Neural crest cell (in vitro differentiated cells): Measurements from ENCODE around the gene REEP6. TPM values are rescaled to one million over a fixed set of nuclear protein-coding genes. Genes with fewer than 3 reads are reported as not detected.
"Not testable (repeated sequence)": the region's sequence is repeated elsewhere in the genome, so short reads cannot be mapped to it uniquely, and the experiment has no call there.

Source experiments
- DNase-seq: peaks from one replicate; pipeline ENCODE4 v3.0.0; 2021; ENCODE audit warnings: low read depth, mixed read lengths, low spot score
- H3K27ac Mint-ChIP-seq: one replicate; pipeline ENCODE4 v1.8.0; 2021; ENCODE audit warnings: mild to moderate bottlenecking, mixed read lengths; ENCODE audit not compliant: unreplicated experiment
- H3K27me3 Mint-ChIP-seq: 2 replicates; pipeline ENCODE4 v1.8.0; 2021; ENCODE audit warnings: low read depth, mild to moderate bottlenecking, mixed read lengths
- H3K36me3 Mint-ChIP-seq: 2 replicates; pipeline ENCODE4 v1.8.0; 2021; ENCODE audit warnings: low read depth, mild to moderate bottlenecking, mixed read lengths
- H3K4me1 Mint-ChIP-seq: 2 replicates; pipeline ENCODE4 v1.8.0; 2021; ENCODE audit warnings: mixed read lengths
- H3K4me3 Mint-ChIP-seq: one replicate; pipeline ENCODE4 v1.8.0; 2021; ENCODE audit warnings: mild to moderate bottlenecking, mixed read lengths
- H3K9me3 Mint-ChIP-seq: 2 replicates; pipeline ENCODE4 v1.8.0; 2021; ENCODE audit warnings: mixed read lengths
- CTCF ChIP-seq: fragments of 200-600 bp; sonication (generic); conservative IDR thresholded peaks from 2 replicates; pipeline ENCODE4 v1.5.0; 2021; ENCODE audit warnings: antibody characterized with exemption, mild to moderate bottlenecking
- total RNA-seq: library from RNA; stranded (reverse); gene quantifications from 2 replicates; pipeline ENCODE4 v1.2.1, GENCODE V29; 2021

REEP6 gene
- total RNA-seq, 1 donor from 2014 or later = 8.2 TPM

GRCh38 chr19:1538978-1539377 is 48.0 kb downstream of the REEP6 start:
- Mint-ChIP-seq H3K4me1 (no peaks in the 10 kb centered on the region), H3K36me3 (no peaks in the 10 kb centered on the region), H3K4me3 (no peak overlapping the region), H3K27me3 (peaks cover 18% of the 10 kb centered on the region), H3K9me3 (no peaks in the 10 kb centered on the region), H3K27ac (no peak overlapping the region)
- TF ChIP-seq CTCF = no peak
- DNase-seq = no peak

- H3K4me1 Mint-ChIP-seq, H3K36me3 Mint-ChIP-seq, H3K4me3 Mint-ChIP-seq, H3K9me3 Mint-ChIP-seq, DNase-seq, H3K27ac Mint-ChIP-seq: not testable (repeated sequence)
- peaks cover 21% of the 10 kb centered on the region for H3K27me3 Mint-ChIP-seq
Observed at GRCh38 chr19:1539749-1540148, 48.8 kb downstream of the REEP6 start.

GRCh38 chr19:1540365-1540925 is 49.5 kb downstream of the REEP6 start:
- Mint-ChIP-seq H3K4me3 (no peak overlapping the region), H3K27me3 (peaks cover 22% of the 10 kb centered on the region), H3K9me3 (no peaks in the 10 kb centered on the region), H3K27ac (no peak overlapping the region), H3K4me1 (no peaks in the 10 kb centered on the region), H3K36me3 (no peaks in the 10 kb centered on the region)
- DNase-seq = no peak
- TF ChIP-seq CTCF = no peak

Other genes with a start within 250 kb of the REEP6 start
- gene ATP5F1D, start 249.4 kb upstream of the REEP6 start, total RNA-seq = 140 and 141 TPM in 2 replicates
- 177 and 187 TPM in 2 replicates for gene MIDN, start 242.6 kb upstream of the REEP6 start, total RNA-seq
- 414 and 421 TPM in 2 replicates for gene CIRBP, start 221.8 kb upstream of the REEP6 start, total RNA-seq
- 33.3 and 36.6 TPM in 2 replicates for gene FAM174C, start 215.7 kb upstream of the REEP6 start, total RNA-seq
- gene EFNA2, start 205.3 kb upstream of the REEP6 start, total RNA-seq = 28.0 and 31.0 TPM in 2 replicates
- gene NDUFS7, start 107.3 kb upstream of the REEP6 start, total RNA-seq = 89.7 and 90.6 TPM in 2 replicates
- gene GAMT, start 89.6 kb upstream of the REEP6 start, total RNA-seq = 42.6 and 45.6 TPM in 2 replicates
- 146 and 157 TPM in 2 replicates for gene DAZAP1, start 83.6 kb upstream of the REEP6 start, total RNA-seq
- 1,578 and 1,580 TPM in 2 replicates for gene RPS15, start 52.8 kb upstream of the REEP6 start, total RNA-seq
- gene APC2, start 41.1 kb upstream of the REEP6 start, total RNA-seq = 39.2 and 43.0 TPM in 2 replicates
- 34.5 and 41.5 TPM in 2 replicates for gene C19orf25, start 12.0 kb upstream of the REEP6 start, total RNA-seq
- 10.4 and 11.7 TPM in 2 replicates for gene PCSK4, start 831 bp upstream of the REEP6 start, total RNA-seq
- gene ADAMTSL5, start 21.8 kb downstream of the REEP6 start, total RNA-seq = not detected in 2 replicates
- gene PLK5, start 32.9 kb downstream of the REEP6 start, total RNA-seq = not detected in 2 replicates
- gene MEX3D, start 77.1 kb downstream of the REEP6 start, total RNA-seq = 102 and 103 TPM in 2 replicates
- 157 and 168 TPM in 2 replicates for gene MBD3, start 101.7 kb downstream of the REEP6 start, total RNA-seq
- gene UQCR11, start 114.3 kb downstream of the REEP6 start, total RNA-seq = 149 and 165 TPM in 2 replicates
- 348 and 354 TPM in 2 replicates for gene TCF3, start 161.4 kb downstream of the REEP6 start, total RNA-seq